ENCODE data around the gene RNF150. TPM values are rescaled to one million over a fixed set of nuclear protein-coding genes. Genes with fewer than 3 reads are reported as not detected.

The RNF150 gene
- total RNA-seq, 1 donor from 2014 or later: 14.8 TPM

DNA sequence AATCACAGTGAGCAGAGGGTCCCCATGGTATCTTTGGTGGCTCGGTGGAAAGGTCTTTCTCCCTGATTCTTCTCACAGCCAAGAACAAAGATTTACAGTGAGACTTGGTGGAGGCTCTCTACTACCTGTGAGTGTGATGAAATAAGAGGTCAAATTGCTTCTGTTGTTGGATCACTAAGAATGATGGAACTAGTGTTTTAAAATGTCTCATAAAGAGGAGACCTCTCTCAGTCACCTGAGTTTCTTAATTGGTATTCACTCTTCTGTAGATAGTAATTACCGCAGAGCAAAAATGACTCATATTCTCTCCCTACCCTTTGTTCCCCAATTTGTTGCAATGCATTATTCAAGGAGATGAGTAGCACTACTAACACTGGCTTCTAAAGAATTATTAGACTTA lies 276.2 kb downstream of the RNF150 start:
- H3K36me3 Mint-ChIP-seq (ENCODE audit: low read depth): no peaks in the 10 kb centered on the region
- DNase-seq (ENCODE audit: low spot score): no peak
- H3K4me3 Mint-ChIP-seq (ENCODE audit: unreplicated experiment): no peak overlapping the region
- peaks cover 2% of the 10 kb centered on the region for H3K27me3 Mint-ChIP-seq (ENCODE audit: low read depth)
- TF ChIP-seq, protein P1, sequence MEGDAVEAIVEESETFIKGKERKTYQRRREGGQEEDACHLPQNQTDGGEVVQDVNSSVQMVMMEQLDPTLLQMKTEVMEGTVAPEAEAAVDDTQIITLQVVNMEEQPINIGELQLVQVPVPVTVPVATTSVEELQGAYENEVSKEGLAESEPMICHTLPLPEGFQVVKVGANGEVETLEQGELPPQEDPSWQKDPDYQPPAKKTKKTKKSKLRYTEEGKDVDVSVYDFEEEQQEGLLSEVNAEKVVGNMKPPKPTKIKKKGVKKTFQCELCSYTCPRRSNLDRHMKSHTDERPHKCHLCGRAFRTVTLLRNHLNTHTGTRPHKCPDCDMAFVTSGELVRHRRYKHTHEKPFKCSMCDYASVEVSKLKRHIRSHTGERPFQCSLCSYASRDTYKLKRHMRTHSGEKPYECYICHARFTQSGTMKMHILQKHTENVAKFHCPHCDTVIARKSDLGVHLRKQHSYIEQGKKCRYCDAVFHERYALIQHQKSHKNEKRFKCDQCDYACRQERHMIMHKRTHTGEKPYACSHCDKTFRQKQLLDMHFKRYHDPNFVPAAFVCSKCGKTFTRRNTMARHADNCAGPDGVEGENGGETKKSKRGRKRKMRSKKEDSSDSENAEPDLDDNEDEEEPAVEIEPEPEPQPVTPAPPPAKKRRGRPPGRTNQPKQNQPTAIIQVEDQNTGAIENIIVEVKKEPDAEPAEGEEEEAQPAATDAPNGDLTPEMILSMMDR (IDR thresholded peaks at IDR 0.05): no peak
- no peak overlapping the region for H3K27ac Mint-ChIP-seq (ENCODE audit: unreplicated experiment)
- H3K4me1 Mint-ChIP-seq (ENCODE audit: low read depth): peaks cover 8% of the 10 kb centered on the region
- H3K9me3 Mint-ChIP-seq (ENCODE audit: low read depth): no peaks in the 10 kb centered on the region

GRCh38 chr4:140856621-140857062 lies 276.6 kb downstream of the RNF150 start:
- Mint-ChIP-seq H3K27ac (ENCODE audit: unreplicated experiment) (peak overlapping the region; percentile 59), H3K4me1 (ENCODE audit: low read depth) (peaks cover 8% of the 10 kb centered on the region), H3K9me3 (ENCODE audit: low read depth) (no peaks in the 10 kb centered on the region), H3K4me3 (ENCODE audit: unreplicated experiment) (no peak overlapping the region), H3K27me3 (ENCODE audit: low read depth) (peaks cover 2% of the 10 kb centered on the region), H3K36me3 (ENCODE audit: low read depth) (no peaks in the 10 kb centered on the region)
- DNase-seq (ENCODE audit: low spot score): no peak
- TF ChIP-seq, protein P1 (IDR thresholded peaks at IDR 0.05): no peak

- TF ChIP-seq, protein P1 (IDR thresholded peaks at IDR 0.05): no peak
- H3K36me3 Mint-ChIP-seq (ENCODE audit: low read depth): no peaks in the 10 kb centered on the region
- no peaks in the 10 kb centered on the region for H3K9me3 Mint-ChIP-seq (ENCODE audit: low read depth)
- H3K4me3 Mint-ChIP-seq (ENCODE audit: unreplicated experiment): no peak overlapping the region
- DNase-seq (ENCODE audit: low spot score): no peak
- peaks cover 2% of the 10 kb centered on the region for H3K27me3 Mint-ChIP-seq (ENCODE audit: low read depth)
- H3K4me1 Mint-ChIP-seq (ENCODE audit: low read depth): peaks cover 8% of the 10 kb centered on the region
- H3K27ac Mint-ChIP-seq (ENCODE audit: unreplicated experiment): no peak overlapping the region
Observed at GRCh38 chr4:140854168-140854567, 279.1 kb downstream of the RNF150 start.

DNA sequence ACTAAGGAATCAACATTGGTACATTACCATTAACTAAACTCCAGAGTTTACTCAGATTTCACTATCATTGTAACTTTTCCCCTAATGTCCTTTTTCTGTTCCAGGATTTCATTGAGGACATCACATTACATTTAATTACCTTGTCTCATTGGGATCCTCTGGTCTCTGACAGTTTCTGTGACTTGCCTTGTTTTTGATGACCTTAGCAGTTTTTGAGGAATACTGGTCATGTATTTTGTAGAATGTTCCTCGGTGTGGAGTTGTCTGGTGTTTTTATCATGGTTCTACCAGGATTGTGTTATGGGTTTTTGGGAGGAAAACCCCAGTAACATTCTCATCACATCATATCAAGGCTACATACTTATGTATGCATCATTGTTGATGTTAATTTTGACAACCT lies 281.5 kb downstream of the RNF150 start:
- no peaks in the 10 kb centered on the region for H3K36me3 Mint-ChIP-seq (ENCODE audit: low read depth)
- no peak for DNase-seq (ENCODE audit: low spot score)
- H3K27ac Mint-ChIP-seq (ENCODE audit: unreplicated experiment): no peak overlapping the region
- TF ChIP-seq, protein P1 (IDR thresholded peaks at IDR 0.05): no peak
- H3K4me1 Mint-ChIP-seq (ENCODE audit: low read depth): peaks cover 4% of the 10 kb centered on the region
- H3K27me3 Mint-ChIP-seq (ENCODE audit: low read depth): peaks cover 6% of the 10 kb centered on the region
- no peak overlapping the region for H3K4me3 Mint-ChIP-seq (ENCODE audit: unreplicated experiment)
- no peaks in the 10 kb centered on the region for H3K9me3 Mint-ChIP-seq (ENCODE audit: low read depth)

GRCh38 chr4:140851032-140851636 lies 282.1 kb downstream of the RNF150 start:
- H3K27ac Mint-ChIP-seq (ENCODE audit: unreplicated experiment): no peak overlapping the region
- no peaks in the 10 kb centered on the region for H3K4me1 Mint-ChIP-seq (ENCODE audit: low read depth)
- peaks cover 6% of the 10 kb centered on the region for H3K27me3 Mint-ChIP-seq (ENCODE audit: low read depth)
- no peak for DNase-seq (ENCODE audit: low spot score)
- no peaks in the 10 kb centered on the region for H3K9me3 Mint-ChIP-seq (ENCODE audit: low read depth)
- H3K36me3 Mint-ChIP-seq (ENCODE audit: low read depth): no peaks in the 10 kb centered on the region
- TF ChIP-seq, protein P1 (IDR thresholded peaks at IDR 0.05): peak; percentile 98
- H3K4me3 Mint-ChIP-seq (ENCODE audit: unreplicated experiment): no peak overlapping the region
